ENCODE results near the gene ITPK1.
"Not testable (repeated sequence)": the region's sequence is repeated elsewhere in the genome, so short reads cannot be mapped to it uniquely, and the experiment has no call there.

- TF ChIP-seq CTCF (conservative IDR thresholded peaks at IDR 0.05; ENCODE audit: low read depth in 2 of 2); EZH2 (IDR thresholded peaks at IDR 0.05; ENCODE audit: low read depth, unreplicated experiment); POLR2AphosphoS5 (IDR thresholded peaks at IDR 0.05; ENCODE audit: low read depth); EZH2phosphoT487 (IDR thresholded peaks at IDR 0.05; ENCODE audit: unreplicated experiment); REST (IDR thresholded peaks at IDR 0.05; ENCODE audit: unreplicated experiment); JUNB (IDR thresholded peaks at IDR 0.05; ENCODE audit: unreplicated experiment); ZNF114 (CRISPR knock-in tag; IDR thresholded peaks at IDR 0.05); ZNF331 (CRISPR knock-in tag; IDR thresholded peaks at IDR 0.05; ENCODE audit: low read depth): not testable (repeated sequence)
Observed at GRCh38 chr14:93159625-93160352, 44.1 kb upstream of the ITPK1 start.

All from GM23338 (cell line).